ENCODE data around the gene MYBPC2.
A peak's percentile ranks its signal among the peaks of the same experiment; 100 is the strongest.

Gene MYBPC2

GRCh38 chr19:50413531-50413930 lies 19.2 kb upstream of the MYBPC2 start:
- Histone ChIP-seq H3K4me3 (ENCODE audit: low read depth in 1 of 2, low read length in 2 of 2) (no peak overlapping the region), H3K4me2 (ENCODE audit: insufficient read depth, low read length) (no peak overlapping the region), H2AFZ (ENCODE audit: low read depth, low read length) (no peak overlapping the region), H4K20me1 (ENCODE audit: insufficient read depth, low read length) (peaks cover 32% of the 10 kb centered on the region), H3K27ac (ENCODE audit: low read length) (no peak overlapping the region), H3K27me3 (ENCODE audit: insufficient read depth, low read length, poor library complexity) (no peaks in the 10 kb centered on the region), H3K36me3 (ENCODE audit: insufficient read depth, low read length) (peaks cover 75% of the 10 kb centered on the region), H3K4me1 (ENCODE audit: insufficient read depth, low read length) (no peaks in the 10 kb centered on the region), H3K9ac (ENCODE audit: low read depth, low read length) (no peak overlapping the region), H3K79me2 (ENCODE audit: insufficient read depth, low read length) (no peaks in the 10 kb centered on the region), H3K9me3 (ENCODE audit: insufficient read depth, low read length, severe bottlenecking) (no peaks in the 10 kb centered on the region)
- TF ChIP-seq CTCF (IDR thresholded peaks at IDR 0.05; ENCODE audit: borderline replicate concordance, extremely low read depth, low read length, poor library complexity, severe bottlenecking) (no peak), EZH2 (IDR thresholded peaks at IDR 0.05; ENCODE audit: borderline replicate concordance, low read depth, low read length, severe bottlenecking) (no peak)
- DNase-seq (no peak), ATAC-seq (ENCODE audit: insufficient read depth, low read depth) (no peak)

GRCh38 chr19:50414864-50415660 lies 17.6 kb upstream of the MYBPC2 start:
- no peaks in the 10 kb centered on the region for H3K9me3 ChIP-seq (ENCODE audit: insufficient read depth, low read length, severe bottlenecking)
- H3K27ac ChIP-seq (ENCODE audit: low read length): no peak overlapping the region
- no peak overlapping the region for H3K4me2 ChIP-seq (ENCODE audit: insufficient read depth, low read length)
- H4K20me1 ChIP-seq (ENCODE audit: insufficient read depth, low read length): peaks cover 25% of the 10 kb centered on the region; the same call in 1 of the 2 replicates
- H3K4me1 ChIP-seq (ENCODE audit: insufficient read depth, low read length): peaks cover 9% of the 10 kb centered on the region
- DNase-seq (peak; percentile 42), ATAC-seq (ENCODE audit: insufficient read depth, low read depth) (peak; percentile 51)
- H3K4me3 ChIP-seq (ENCODE audit: low read depth in 1 of 2, low read length in 2 of 2): no peak overlapping the region
- TF ChIP-seq CTCF (IDR thresholded peaks at IDR 0.05; ENCODE audit: borderline replicate concordance, extremely low read depth, low read length, poor library complexity, severe bottlenecking): peak; percentile 56
- no peak for TF ChIP-seq EZH2 (IDR thresholded peaks at IDR 0.05; ENCODE audit: borderline replicate concordance, low read depth, low read length, severe bottlenecking)
- H3K36me3 ChIP-seq (ENCODE audit: insufficient read depth, low read length): peaks cover 59% of the 10 kb centered on the region
- H2AFZ ChIP-seq (ENCODE audit: low read depth, low read length): no peak overlapping the region
- H3K79me2 ChIP-seq (ENCODE audit: insufficient read depth, low read length): no peaks in the 10 kb centered on the region
- H3K9ac ChIP-seq (ENCODE audit: low read depth, low read length): no peak overlapping the region
- no peaks in the 10 kb centered on the region for H3K27me3 ChIP-seq (ENCODE audit: insufficient read depth, low read length, poor library complexity)

- H3K27ac ChIP-seq (ENCODE audit: low read length): no peak overlapping the region
Measured at GRCh38 chr19:50415661-50416033, 17.0 kb upstream of the MYBPC2 start.

More at GRCh38 chr19:50415661-50416033, 17.0 kb upstream of the MYBPC2 start:
- no peak overlapping the region for H3K9ac ChIP-seq (ENCODE audit: low read depth, low read length)
- peaks cover 20% of the 10 kb centered on the region; the same call in 1 of the 2 replicates for H4K20me1 ChIP-seq (ENCODE audit: insufficient read depth, low read length)
- H2AFZ ChIP-seq (ENCODE audit: low read depth, low read length): no peak overlapping the region
- H3K4me1 ChIP-seq (ENCODE audit: insufficient read depth, low read length): peaks cover 9% of the 10 kb centered on the region
- no peaks in the 10 kb centered on the region for H3K9me3 ChIP-seq (ENCODE audit: insufficient read depth, low read length, severe bottlenecking)
- no peak for TF ChIP-seq CTCF (IDR thresholded peaks at IDR 0.05; ENCODE audit: borderline replicate concordance, extremely low read depth, low read length, poor library complexity, severe bottlenecking)
- TF ChIP-seq EZH2 (IDR thresholded peaks at IDR 0.05; ENCODE audit: borderline replicate concordance, low read depth, low read length, severe bottlenecking): no peak
- ATAC-seq (ENCODE audit: insufficient read depth, low read depth) (no peak), DNase-seq (no peak)
- H3K27me3 ChIP-seq (ENCODE audit: insufficient read depth, low read length, poor library complexity): no peaks in the 10 kb centered on the region
- H3K36me3 ChIP-seq (ENCODE audit: insufficient read depth, low read length): peaks cover 54% of the 10 kb centered on the region
- no peak overlapping the region for H3K4me2 ChIP-seq (ENCODE audit: insufficient read depth, low read length)
- H3K4me3 ChIP-seq (ENCODE audit: low read depth in 1 of 2, low read length in 2 of 2): no peak overlapping the region
- no peaks in the 10 kb centered on the region for H3K79me2 ChIP-seq (ENCODE audit: insufficient read depth, low read length)
